ENCODE results near the gene MPV17.
"Not testable (repeated sequence)": the region's sequence is repeated elsewhere in the genome, so short reads cannot be mapped to it uniquely, and the experiment has no call there.

MPV17 gene

GRCh38 chr2:27270670-27271069 lies 52.2 kb downstream of the MPV17 start:
- in situ Hi-C loops (cut with MboI; ENCODE audit: low sequenced_read_pairs), result no loop called here

GRCh38 chr2:27270131-27270530 lies 52.8 kb downstream of the MPV17 start:
- in situ Hi-C loops (cut with MboI; ENCODE audit: low sequenced_read_pairs), result no loop called here

GRCh38 chr2:27268296-27268695 lies 54.6 kb downstream of the MPV17 start:
- in situ Hi-C loops (cut with MboI; ENCODE audit: low sequenced_read_pairs), result not testable (repeated sequence)

GRCh38 chr2:27265536-27265870 lies 57.4 kb downstream of the MPV17 start:
- in situ Hi-C loops (cut with MboI; ENCODE audit: low sequenced_read_pairs), result no loop called here

- in situ Hi-C loops (cut with MboI; ENCODE audit: low sequenced_read_pairs), result no loop called here
Measured at GRCh38 chr2:27264753-27265535, 58.0 kb downstream of the MPV17 start.

- in situ Hi-C loops (cut with MboI; ENCODE audit: low sequenced_read_pairs), result no loop called here
Measured at GRCh38 chr2:27264253-27264752, 58.6 kb downstream of the MPV17 start.

GRCh38 chr2:27263287-27264252 lies 59.3 kb downstream of the MPV17 start:
- in situ Hi-C loops (cut with MboI; ENCODE audit: low sequenced_read_pairs), result no loop called here

GRCh38 chr2:27262379-27263286 lies 60.3 kb downstream of the MPV17 start, which contains the start of gene SLC30A3:
TSS of gene SLC30A3 (minus strand) at chr2:27263047. CDS start at chr2:27262906, 141 bp downstream.
- in situ Hi-C loops (cut with MboI; ENCODE audit: low sequenced_read_pairs), result no loop called here

GRCh38 chr2:27261926-27262298 lies 61.0 kb downstream of the MPV17 start:
- in situ Hi-C loops (cut with MboI; ENCODE audit: low sequenced_read_pairs), result no loop called here

- in situ Hi-C loops (cut with MboI; ENCODE audit: low sequenced_read_pairs), result no loop called here
Measured at GRCh38 chr2:27261241-27261925, 61.5 kb downstream of the MPV17 start.

Measured in HL-60/S4 treated with retinoic acid at 250 ng/mL for 4 days and 3 days (cell line).